ENCODE results near the gene TUBGCP3.
"Not testable (repeated sequence)": the region's sequence is repeated elsewhere in the genome, so short reads cannot be mapped to it uniquely, and the experiment has no call there.

TUBGCP3 gene

DNA sequence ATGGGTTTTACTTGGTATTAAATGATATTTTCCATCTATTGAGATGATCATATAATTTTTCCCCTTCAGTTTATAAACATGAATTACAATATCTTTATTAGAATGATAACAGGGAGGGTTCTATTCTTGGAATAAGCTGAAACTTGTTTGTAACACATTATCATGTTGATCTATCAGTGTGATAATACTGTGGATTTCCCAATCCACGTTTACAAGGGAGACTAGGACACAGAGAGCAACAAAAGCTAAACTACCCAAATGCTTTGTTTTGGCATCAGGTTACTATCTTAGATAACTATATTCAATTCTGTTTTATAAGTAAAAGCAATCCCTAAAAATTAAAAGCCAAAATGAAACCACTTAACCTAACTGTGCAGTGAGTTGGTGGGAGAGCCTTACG, 92.5 kb downstream of the TUBGCP3 start:
- Histone ChIP-seq H4K8ac (ENCODE audit: low read depth, low read length) (no peak overlapping the region), H3K4me2 (ENCODE audit: low read length) (no peak overlapping the region), H3K4ac (ENCODE audit: low read depth, low read length) (no peak overlapping the region), H3K4me1 (ENCODE audit: control insufficient read depth, low read depth, low read length) (no peaks in the 10 kb centered on the region), H2BK15ac (replicated peaks; ENCODE audit: low read depth) (no peak overlapping the region), H3K36me3 (ENCODE audit: control insufficient read depth, insufficient read depth, low read length) (peaks cover 8% of the 10 kb centered on the region), H3K56ac (ENCODE audit: low read length) (no peak overlapping the region), H3K79me1 (ENCODE audit: low read length) (no peaks in the 10 kb centered on the region), H2BK5ac (ENCODE audit: low read length) (no peak overlapping the region), H4K5ac (ENCODE audit: low read length) (no peak overlapping the region), H3K23ac (ENCODE audit: low read length) (no peak overlapping the region), H3K4me3 (ENCODE audit: low read length) (no peak overlapping the region), H3K18ac (ENCODE audit: low read length) (no peak overlapping the region), H2BK120ac (ENCODE audit: low read depth, low read length) (no peak overlapping the region), H3K27ac (ENCODE audit: low read depth, low read length) (no peak overlapping the region), H3K79me2 (ENCODE audit: control insufficient read depth, insufficient read depth, low read length) (no peaks in the 10 kb centered on the region), H2AK5ac (ENCODE audit: low read length) (no peak overlapping the region), H3K27me3 (ENCODE audit: insufficient read depth, low read length, poor library complexity) (no peaks in the 10 kb centered on the region), H3K9ac (ENCODE audit: low read length) (no peak overlapping the region)
- no CpG with 5 or more reads among the region's 2 CpGs for WGBS (ENCODE audit: extremely low coverage, insufficient coverage, low lambda C conversion rate)
- DNase-seq: no peak

DNA sequence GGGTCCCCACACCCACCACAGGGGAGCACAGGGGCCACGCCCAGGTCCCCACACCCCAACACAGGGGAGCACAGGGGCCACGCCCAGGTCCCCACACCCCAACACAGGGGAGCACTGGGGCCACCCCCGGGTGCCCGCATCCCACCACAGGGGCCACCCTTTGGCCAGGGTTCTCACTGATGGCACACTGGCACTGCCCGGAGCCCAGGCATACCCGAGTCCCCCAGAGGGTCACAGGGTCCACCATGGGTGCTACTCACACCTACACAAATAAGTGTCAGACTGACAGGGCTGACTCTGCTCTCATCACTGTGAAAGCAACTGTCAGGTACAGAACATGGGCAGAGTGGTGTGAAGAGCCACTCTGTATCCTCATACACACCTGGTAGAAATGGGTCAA, 98.8 kb downstream of the TUBGCP3 start:
- Histone ChIP-seq H4K5ac (ENCODE audit: low read length) (no peak overlapping the region), H2BK120ac (ENCODE audit: low read depth, low read length) (no peak overlapping the region), H4K8ac (ENCODE audit: low read depth, low read length) (no peak overlapping the region), H2BK5ac (ENCODE audit: low read length) (no peak overlapping the region), H3K4me1 (ENCODE audit: control insufficient read depth, low read depth, low read length) (no peaks in the 10 kb centered on the region), H3K56ac (ENCODE audit: low read length) (no peak overlapping the region), H3K9ac (ENCODE audit: low read length) (no peak overlapping the region), H3K79me1 (ENCODE audit: low read length) (no peaks in the 10 kb centered on the region), H3K4me3 (ENCODE audit: low read length) (no peak overlapping the region), H3K79me2 (ENCODE audit: control insufficient read depth, insufficient read depth, low read length) (no peaks in the 10 kb centered on the region), H3K27me3 (ENCODE audit: insufficient read depth, low read length, poor library complexity) (no peaks in the 10 kb centered on the region), H3K23ac (ENCODE audit: low read length) (no peak overlapping the region), H3K4ac (ENCODE audit: low read depth, low read length) (no peak overlapping the region), H3K36me3 (ENCODE audit: control insufficient read depth, insufficient read depth, low read length) (no peaks in the 10 kb centered on the region), H3K27ac (ENCODE audit: low read depth, low read length) (no peak overlapping the region), H2AK5ac (ENCODE audit: low read length) (no peak overlapping the region), H2BK15ac (replicated peaks; ENCODE audit: low read depth) (no peak overlapping the region), H3K18ac (ENCODE audit: low read length) (no peak overlapping the region), H3K4me2 (ENCODE audit: low read length) (no peak overlapping the region)
- WGBS (ENCODE audit: extremely low coverage, insufficient coverage, low lambda C conversion rate): no CpG with 5 or more reads among the region's 6 CpGs
- DNase-seq: no peak

DNA sequence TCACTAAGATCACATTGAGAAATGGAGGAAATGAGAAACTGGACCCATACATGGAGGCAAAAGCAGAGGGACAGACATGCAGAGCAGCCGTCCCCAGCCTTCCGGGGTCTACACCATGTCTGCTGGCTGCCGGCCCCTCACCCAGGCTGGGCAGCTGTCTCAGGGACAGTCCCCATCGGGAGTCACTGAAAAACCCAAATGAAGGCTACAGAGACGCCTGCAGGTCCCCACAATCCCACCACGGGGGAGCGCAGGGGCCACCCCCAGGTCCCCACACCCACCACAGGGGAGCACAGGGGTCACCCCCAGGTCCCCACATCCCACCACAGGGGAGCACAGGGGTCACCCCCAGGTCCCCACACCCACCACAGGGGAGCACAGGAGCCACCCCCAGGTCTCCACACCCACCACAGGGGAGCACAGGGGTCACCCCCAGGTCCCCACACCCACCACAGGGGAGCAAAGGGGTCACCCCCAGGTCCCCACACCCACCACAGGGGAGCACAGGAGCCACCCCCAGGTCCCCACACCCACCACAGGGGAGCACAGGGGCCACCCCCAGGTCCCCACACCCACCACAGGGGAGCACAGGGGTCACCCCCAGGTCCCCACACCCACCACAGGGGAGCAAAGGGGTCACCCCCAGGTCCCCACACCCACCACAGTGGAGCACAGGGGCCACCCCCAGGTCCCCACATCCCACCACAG, 99.5 kb downstream of the TUBGCP3 start:
- not testable (repeated sequence) for H3K27ac ChIP-seq (ENCODE audit: low read depth, low read length); H3K4me3 ChIP-seq (ENCODE audit: low read length); H3K18ac ChIP-seq (ENCODE audit: low read length); H2AK5ac ChIP-seq (ENCODE audit: low read length); H2BK120ac ChIP-seq (ENCODE audit: low read depth, low read length); H3K4me2 ChIP-seq (ENCODE audit: low read length); H3K27me3 ChIP-seq (ENCODE audit: insufficient read depth, low read length, poor library complexity); H3K36me3 ChIP-seq (ENCODE audit: control insufficient read depth, insufficient read depth, low read length); H4K8ac ChIP-seq (ENCODE audit: low read depth, low read length); H3K4me1 ChIP-seq (ENCODE audit: control insufficient read depth, low read depth, low read length); H3K23ac ChIP-seq (ENCODE audit: low read length); H3K4ac ChIP-seq (ENCODE audit: low read depth, low read length); H3K79me1 ChIP-seq (ENCODE audit: low read length); H4K5ac ChIP-seq (ENCODE audit: low read length); H2BK15ac ChIP-seq (replicated peaks; ENCODE audit: low read depth); H2BK5ac ChIP-seq (ENCODE audit: low read length); DNase-seq; H3K79me2 ChIP-seq (ENCODE audit: control insufficient read depth, insufficient read depth, low read length); H3K56ac ChIP-seq (ENCODE audit: low read length); H3K9ac ChIP-seq (ENCODE audit: low read length)
- WGBS (ENCODE audit: extremely low coverage, insufficient coverage, low lambda C conversion rate): no CpG with 5 or more reads among the region's 7 CpGs

DNA sequence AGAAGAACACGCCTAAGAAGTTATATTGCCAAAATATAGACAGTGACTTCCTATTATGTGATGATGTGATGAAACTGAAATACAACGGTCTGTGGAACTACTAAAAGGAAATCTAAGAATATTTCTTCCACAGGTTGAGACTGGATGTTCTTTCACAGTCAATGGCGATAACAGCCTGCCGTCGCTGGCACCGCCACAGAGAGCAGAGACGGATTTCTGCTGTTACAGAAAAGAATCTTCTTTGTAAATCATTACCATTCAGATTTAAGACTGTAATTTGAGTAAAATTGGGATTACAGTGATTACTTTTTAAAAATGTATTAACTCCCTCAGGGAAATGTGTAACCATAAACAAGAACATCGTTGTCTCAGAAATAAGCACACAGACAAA, 100.8 kb downstream of the TUBGCP3 start:
- no peak overlapping the region for H2AK5ac ChIP-seq (ENCODE audit: low read length)
- no peak overlapping the region for H3K23ac ChIP-seq (ENCODE audit: low read length)
- H3K18ac ChIP-seq (ENCODE audit: low read length): no peak overlapping the region
- no peak overlapping the region for H2BK120ac ChIP-seq (ENCODE audit: low read depth, low read length)
- no peak overlapping the region for H3K4me3 ChIP-seq (ENCODE audit: low read length)
- H3K56ac ChIP-seq (ENCODE audit: low read length): no peak overlapping the region
- no peak overlapping the region for H4K5ac ChIP-seq (ENCODE audit: low read length)
- H3K4me1 ChIP-seq (ENCODE audit: control insufficient read depth, low read depth, low read length): no peaks in the 10 kb centered on the region
- H3K36me3 ChIP-seq (ENCODE audit: control insufficient read depth, insufficient read depth, low read length): no peaks in the 10 kb centered on the region
- no peak overlapping the region for H2BK15ac ChIP-seq (replicated peaks; ENCODE audit: low read depth)
- H3K4me2 ChIP-seq (ENCODE audit: low read length): no peak overlapping the region
- no peaks in the 10 kb centered on the region for H3K79me1 ChIP-seq (ENCODE audit: low read length)
- no CpG with 5 or more reads among the region's 8 CpGs for WGBS (ENCODE audit: extremely low coverage, insufficient coverage, low lambda C conversion rate)
- no peak overlapping the region for H2BK5ac ChIP-seq (ENCODE audit: low read length)
- no peaks in the 10 kb centered on the region for H3K79me2 ChIP-seq (ENCODE audit: control insufficient read depth, insufficient read depth, low read length)
- H3K27ac ChIP-seq (ENCODE audit: low read depth, low read length): no peak overlapping the region
- H3K9ac ChIP-seq (ENCODE audit: low read length): no peak overlapping the region
- no peak overlapping the region for H4K8ac ChIP-seq (ENCODE audit: low read depth, low read length)
- H3K4ac ChIP-seq (ENCODE audit: low read depth, low read length): no peak overlapping the region
- DNase-seq: no peak
- H3K27me3 ChIP-seq (ENCODE audit: insufficient read depth, low read length, poor library complexity): no peaks in the 10 kb centered on the region

DNA sequence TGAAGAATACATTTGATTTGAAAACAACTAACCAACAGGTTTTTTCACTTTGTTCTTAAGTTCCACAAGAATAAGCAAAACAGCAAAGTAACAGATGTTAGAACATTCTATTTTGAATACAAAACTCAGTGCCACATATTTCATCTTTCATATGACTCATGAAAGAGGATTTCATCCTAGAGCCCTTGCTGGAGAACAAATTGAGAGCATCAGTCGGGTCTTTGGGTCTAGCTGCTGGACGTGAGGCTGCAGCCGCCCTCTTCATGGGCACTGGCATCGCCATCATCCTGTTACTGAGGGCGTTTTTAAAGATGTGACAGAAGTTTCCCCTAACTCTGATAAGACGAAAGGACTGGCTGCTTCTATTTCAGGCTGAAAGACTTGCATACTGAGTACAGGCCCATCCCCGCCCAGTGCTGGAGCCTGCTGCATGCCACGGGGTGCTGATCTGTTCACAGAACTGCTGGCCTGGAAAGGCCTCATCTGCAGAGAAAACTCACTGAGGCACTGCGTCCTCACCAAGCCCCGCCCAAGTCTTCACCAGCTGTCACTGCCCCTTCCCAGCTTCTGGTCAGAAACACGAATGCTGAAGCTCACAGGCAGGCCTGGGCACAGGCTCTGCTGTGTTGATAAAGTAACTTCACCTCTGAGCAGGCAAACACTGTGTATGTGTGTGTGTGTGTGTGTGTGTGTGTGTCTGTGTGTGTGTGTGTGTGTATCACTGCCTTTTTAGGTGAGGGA, 101.4 kb downstream of the TUBGCP3 start:
- Histone ChIP-seq H3K9ac (ENCODE audit: low read length) (no peak overlapping the region), H2BK120ac (ENCODE audit: low read depth, low read length) (no peak overlapping the region), H2AK5ac (ENCODE audit: low read length) (no peak overlapping the region), H3K79me2 (ENCODE audit: control insufficient read depth, insufficient read depth, low read length) (no peaks in the 10 kb centered on the region), H4K8ac (ENCODE audit: low read depth, low read length) (no peak overlapping the region), H3K4me3 (ENCODE audit: low read length) (no peak overlapping the region), H3K27me3 (ENCODE audit: insufficient read depth, low read length, poor library complexity) (no peaks in the 10 kb centered on the region), H3K27ac (ENCODE audit: low read depth, low read length) (no peak overlapping the region), H3K79me1 (ENCODE audit: low read length) (no peaks in the 10 kb centered on the region), H3K4me1 (ENCODE audit: control insufficient read depth, low read depth, low read length) (no peaks in the 10 kb centered on the region), H2BK5ac (ENCODE audit: low read length) (no peak overlapping the region), H3K23ac (ENCODE audit: low read length) (no peak overlapping the region), H3K36me3 (ENCODE audit: control insufficient read depth, insufficient read depth, low read length) (no peaks in the 10 kb centered on the region), H4K5ac (ENCODE audit: low read length) (no peak overlapping the region), H2BK15ac (replicated peaks; ENCODE audit: low read depth) (no peak overlapping the region), H3K18ac (ENCODE audit: low read length) (no peak overlapping the region), H3K56ac (ENCODE audit: low read length) (no peak overlapping the region), H3K4me2 (ENCODE audit: low read length) (no peak overlapping the region), H3K4ac (ENCODE audit: low read depth, low read length) (no peak overlapping the region)
- WGBS (ENCODE audit: extremely low coverage, insufficient coverage, low lambda C conversion rate): no CpG with 5 or more reads among the region's 11 CpGs
- DNase-seq: no peak

Measured in mesendoderm (in vitro differentiated cells).